MM.1S (cell line): ENCODE data around the gene CTTN.

Experiments used
- CTCF ChIP-seq: fragments of 300-600 bp; sonication (generic); IDR thresholded peaks from 2 replicates; pipeline ENCODE4 v1.5.1; 2016; ENCODE audit warnings: antibody characterized with exemption, low read length, mixed read lengths
- EZH2phosphoT487 ChIP-seq: fragments of 300-600 bp; sonication (generic); IDR thresholded peaks from 2 replicates; pipeline ENCODE4 v1.6.1; 2018; ENCODE audit warnings: antibody characterized with exemption, low read length

DNA sequence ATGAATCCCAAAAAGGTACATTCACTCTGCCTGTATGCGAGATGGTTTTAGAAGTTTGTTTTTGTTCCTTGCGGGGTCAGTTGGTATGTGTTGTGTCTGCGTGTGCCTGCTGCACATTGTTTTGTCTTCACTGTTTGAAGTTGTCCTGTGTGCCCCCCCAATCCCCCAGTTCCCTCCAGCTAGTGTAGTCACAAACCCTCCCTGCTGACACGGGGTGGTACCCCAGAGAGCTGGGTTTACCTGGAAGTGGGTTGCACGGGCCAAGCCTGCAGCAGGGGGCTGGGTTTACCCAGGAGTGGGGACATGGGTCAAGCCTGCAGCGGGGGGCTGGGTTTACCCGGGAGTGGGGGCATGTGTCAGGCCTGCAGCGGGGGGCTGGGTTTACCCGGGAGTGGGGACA is 22.2 kb downstream of the CTTN start:
- TF ChIP-seq CTCF (no peak), EZH2phosphoT487 (no peak)
